OCI-LY7 (cell line): ENCODE data around the gene AFG1L. TPM values are rescaled to one million over a fixed set of nuclear protein-coding genes. Genes with fewer than 3 reads are reported as not detected.
"Not testable (repeated sequence)": the region's sequence is repeated elsewhere in the genome, so short reads cannot be mapped to it uniquely, and the experiment has no call there.

ENCODE experiments used
- BruUV-seq: library from RNA; stranded (reverse); fragments of 400-500 nt; replicated peaks from 2 replicates; lab custom pipeline; 2021; lab: Mats Ljungman, UMichigan
- CTCF ChIA-PET: fragments of 300-600 bp; sonication (Branson Sonifier 250); formaldehyde crosslinking; loops from one replicate; lab custom pipeline; 2022; ENCODE audit warnings: antibody characterized with exemption; ENCODE audit not compliant: unreplicated experiment; lab: Charles Lee
- POLR2A ChIA-PET: fragments of 300-600 bp; sonication (Branson Sonifier 250); formaldehyde crosslinking; loops from one replicate; lab custom pipeline; 2022; ENCODE audit warnings: antibody characterized with exemption; lab: Charles Lee
- DNase-seq: peaks from one replicate; pipeline ENCODE4 v3.0.0-alpha.2; 2015; ENCODE audit warnings: low spot score
- H2AFZ ChIP-seq: fragments of 200-600 bp; sonication (generic), shearing (Covaris generic); 2 replicates; pipeline ENCODE4 v1.6.1; 2014; ENCODE audit warnings: mild to moderate bottlenecking, antibody characterized with exemption, low read length, moderate library complexity
- H3K27ac ChIP-seq: fragments of 200-600 bp; sonication (generic); 2 replicates; pipeline ENCODE4 v1.5.1; 2014; ENCODE audit warnings: mixed run types, low read depth, mild to moderate bottlenecking, moderate library complexity, low read length, inconsistent platforms; ENCODE audit not compliant: poor library complexity, severe bottlenecking
- H3K36me3 ChIP-seq: fragments of 200-600 bp; sonication (generic); 2 replicates; pipeline ENCODE4 v1.6.1; 2014; ENCODE audit warnings: mild to moderate bottlenecking, antibody characterized with exemption, low read length, moderate library complexity, mixed read lengths; ENCODE audit not compliant: insufficient read depth
- H3K4me1 ChIP-seq: fragments of 200-600 bp; sonication (generic); 2 replicates; pipeline ENCODE4 v1.5.1; 2014; ENCODE audit warnings: mild to moderate bottlenecking, low read length; ENCODE audit not compliant: insufficient read depth, poor library complexity, severe bottlenecking
- H3K4me2 ChIP-seq: fragments of 200-600 bp; sonication (generic); 2 replicates; pipeline ENCODE4 v1.6.1; 2014; ENCODE audit warnings: mild to moderate bottlenecking, low read length
- H3K4me3 ChIP-seq: fragments of 200-600 bp; sonication (generic); 2 replicates; pipeline ENCODE4 v1.5.1; 2014; ENCODE audit warnings: mild to moderate bottlenecking, low read depth, low read length; ENCODE audit not compliant: poor library complexity, severe bottlenecking
- H3K79me2 ChIP-seq: fragments of 200-600 bp; sonication (generic); 2 replicates; pipeline ENCODE4 v1.6.1; 2016; ENCODE audit warnings: low read depth, mild to moderate bottlenecking, low read length, moderate library complexity, mixed read lengths; ENCODE audit not compliant: insufficient read depth
- H3K9me2 ChIP-seq: fragments of 200-600 bp; sonication (generic); 2 replicates; pipeline ENCODE4 v1.6.1; 2016; ENCODE audit warnings: mild to moderate bottlenecking, low read length, mixed read lengths; ENCODE audit not compliant: insufficient read depth
- H3K9me3 ChIP-seq: fragments of 200-600 bp; sonication (generic); 2 replicates; pipeline ENCODE4 v1.6.1; 2014; ENCODE audit warnings: mild to moderate bottlenecking, mixed run types, low read length, mixed read lengths
- H4K20me1 ChIP-seq: fragments of 200-600 bp; sonication (generic); 2 replicates; pipeline ENCODE4 v1.6.1; 2014; ENCODE audit warnings: mild to moderate bottlenecking, antibody characterized with exemption, low read length, moderate library complexity, mixed read lengths; ENCODE audit not compliant: insufficient read depth
- EZH2phosphoT487 ChIP-seq: fragments of 200-600 bp; sonication (generic); IDR thresholded peaks from 2 replicates; pipeline ENCODE4 v1.6.1; 2018; ENCODE audit warnings: low read depth, borderline replicate concordance, mild to moderate bottlenecking, mixed run types, antibody characterized with exemption, low read length, moderate library complexity, mixed read lengths
- intact Hi-C: fragments of 100-400 bp; cut with micrococcal nuclease; formaldehyde crosslinking; loops from one replicate; pipeline ENCODE4 v1.10.0; 2022; ENCODE audit not compliant: unreplicated experiment
- total RNA-seq, 2 experiments: library from RNA; depleted of rRNA in 1 of 2; stranded (reverse); fragments of >200 nt in 1 of 2; shearing (Covaris generic) in 1 of 2; gene quantifications; 2 replicates each; pipeline ENCODE4 v1.2.3, GENCODE V29; 2014 to 2022
- TF ChIP-seq, protein P1 (sequence below): fragments of 200-600 bp; sonication (generic); conservative IDR thresholded peaks from 2 replicates; pipeline ENCODE4 v1.5.1; 2014; ENCODE audit warnings: mild to moderate bottlenecking, antibody characterized with exemption, low read length, moderate library complexity, mixed read lengths

AFG1L gene
- total RNA-seq, 2 experiments from 2014 or later = 8.9 to 9.0 TPM

DNA sequence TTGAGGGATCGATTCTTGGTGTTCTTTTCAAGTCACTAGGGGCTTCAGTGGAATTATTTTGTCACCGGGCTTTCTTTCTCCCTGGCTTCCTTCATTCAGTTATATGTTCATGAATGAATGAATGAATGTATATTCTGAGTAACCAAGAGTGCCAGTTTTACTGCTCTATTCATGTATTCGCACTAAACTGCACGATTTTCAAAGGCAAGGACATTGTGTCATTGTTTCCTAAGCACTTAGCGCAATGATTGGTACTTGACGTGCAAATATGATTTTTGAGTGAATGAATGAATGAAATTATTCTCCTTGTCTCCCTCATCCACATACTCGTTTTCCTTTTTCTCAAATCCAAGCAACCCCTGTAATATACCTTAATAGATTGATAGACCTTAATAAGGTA lies 822 bp downstream of the AFG1L start:
- TF ChIP-seq, protein P1, sequence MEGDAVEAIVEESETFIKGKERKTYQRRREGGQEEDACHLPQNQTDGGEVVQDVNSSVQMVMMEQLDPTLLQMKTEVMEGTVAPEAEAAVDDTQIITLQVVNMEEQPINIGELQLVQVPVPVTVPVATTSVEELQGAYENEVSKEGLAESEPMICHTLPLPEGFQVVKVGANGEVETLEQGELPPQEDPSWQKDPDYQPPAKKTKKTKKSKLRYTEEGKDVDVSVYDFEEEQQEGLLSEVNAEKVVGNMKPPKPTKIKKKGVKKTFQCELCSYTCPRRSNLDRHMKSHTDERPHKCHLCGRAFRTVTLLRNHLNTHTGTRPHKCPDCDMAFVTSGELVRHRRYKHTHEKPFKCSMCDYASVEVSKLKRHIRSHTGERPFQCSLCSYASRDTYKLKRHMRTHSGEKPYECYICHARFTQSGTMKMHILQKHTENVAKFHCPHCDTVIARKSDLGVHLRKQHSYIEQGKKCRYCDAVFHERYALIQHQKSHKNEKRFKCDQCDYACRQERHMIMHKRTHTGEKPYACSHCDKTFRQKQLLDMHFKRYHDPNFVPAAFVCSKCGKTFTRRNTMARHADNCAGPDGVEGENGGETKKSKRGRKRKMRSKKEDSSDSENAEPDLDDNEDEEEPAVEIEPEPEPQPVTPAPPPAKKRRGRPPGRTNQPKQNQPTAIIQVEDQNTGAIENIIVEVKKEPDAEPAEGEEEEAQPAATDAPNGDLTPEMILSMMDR = no peak
- TF ChIP-seq EZH2phosphoT487 = no peak
- BruUV-seq = no TSS peak
- POLR2A ChIA-PET = interaction anchor here (0.5 to 3.0 kb wide), 14 partner anchors 11 to 1000 kb away, joined by 3 to 30 read pairs (median 4); no protein-coding TSS in a partner anchor
- CTCF ChIA-PET = no interaction called here
- H3K4me3 ChIP-seq = peak overlapping the region; percentile 76
- DNase-seq = no peak
- H2AFZ ChIP-seq = peak overlapping the region; percentile 86
- no peaks in the 10 kb centered on the region for H4K20me1 ChIP-seq
- H3K9me2 ChIP-seq = no peaks in the 10 kb centered on the region
- intact Hi-C loops = loop anchor here (1.0 kb wide), 1 partner anchor 34 kb away; the partner anchor contains the start of gene SNX3
- H3K9me3 ChIP-seq = no peaks in the 10 kb centered on the region
- H3K27ac ChIP-seq = peak overlapping the region; percentile 73
- peaks cover 19% of the 10 kb centered on the region; the same call in 1 of the 2 replicates for H3K79me2 ChIP-seq
- no peaks in the 10 kb centered on the region for H3K36me3 ChIP-seq
- H3K4me1 ChIP-seq = peaks cover 11% of the 10 kb centered on the region
- H3K4me2 ChIP-seq = peak overlapping the region; percentile 92

DNA sequence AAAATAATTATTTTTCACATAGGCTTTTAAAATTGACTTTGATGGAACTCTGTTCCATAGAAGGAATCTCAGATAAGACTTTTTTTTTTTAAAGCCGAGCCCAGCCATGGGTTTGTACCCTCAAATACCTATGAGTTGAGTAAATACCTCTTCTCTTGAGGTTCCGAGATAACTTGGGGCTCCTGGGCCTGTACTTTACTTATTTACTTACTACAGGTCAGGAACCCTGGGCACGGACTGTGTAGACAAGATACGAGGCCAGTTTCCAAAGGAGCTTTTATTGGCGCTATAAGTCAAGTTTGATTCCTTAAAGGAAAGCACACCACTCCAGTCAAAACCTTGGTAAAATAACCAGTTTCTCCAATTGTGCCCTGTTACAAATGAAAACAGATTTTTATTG lies 7.5 kb downstream of the AFG1L start:
- Histone ChIP-seq H3K4me3 (no peak overlapping the region), H3K4me1 (peaks cover 4% of the 10 kb centered on the region), H3K79me2 (no peaks in the 10 kb centered on the region), H3K4me2 (no peak overlapping the region), H2AFZ (no peak overlapping the region), H4K20me1 (no peaks in the 10 kb centered on the region), H3K27ac (no peak overlapping the region), H3K36me3 (no peaks in the 10 kb centered on the region), H3K9me3 (no peaks in the 10 kb centered on the region), H3K9me2 (no peaks in the 10 kb centered on the region)
- DNase-seq = no peak
- intact Hi-C loops = no loop called here
- TF ChIP-seq, protein P1 = no peak
- no peak for TF ChIP-seq EZH2phosphoT487
- POLR2A ChIA-PET = interaction anchor here (0.7 kb wide), 3 partner anchors 15 to 1284 kb away, joined by 3 to 7 read pairs (median 4); no protein-coding TSS in a partner anchor
- no TSS peak for BruUV-seq
- CTCF ChIA-PET = no interaction called here

DNA sequence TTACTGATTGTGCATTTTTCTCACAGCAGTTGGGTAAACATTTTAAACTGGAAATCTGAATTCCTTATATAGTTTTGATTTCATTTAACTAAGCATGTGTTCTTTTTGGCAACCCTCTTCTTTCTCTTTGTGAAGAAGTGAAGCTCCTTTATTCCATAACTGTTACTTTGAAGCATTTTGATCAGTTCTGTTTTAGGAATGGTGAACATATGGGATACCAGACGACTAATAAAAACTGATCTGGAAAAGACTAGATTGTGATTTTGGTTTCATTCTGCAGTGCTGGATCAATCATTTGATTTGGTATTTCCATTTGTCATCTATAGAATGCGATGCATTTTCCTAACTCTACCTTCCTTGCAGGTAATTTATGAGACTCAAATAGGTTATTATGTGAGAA lies 9.8 kb downstream of the AFG1L start:
- DNase-seq = no peak
- BruUV-seq = no TSS peak
- no peak for TF ChIP-seq EZH2phosphoT487
- TF ChIP-seq, protein P1 = no peak
- Histone ChIP-seq H3K4me1 (peaks cover 21% of the 10 kb centered on the region), H2AFZ (no peak overlapping the region), H3K9me2 (no peaks in the 10 kb centered on the region), H3K9me3 (no peaks in the 10 kb centered on the region), H3K4me2 (no peak overlapping the region), H3K27ac (no peak overlapping the region), H4K20me1 (no peaks in the 10 kb centered on the region), H3K36me3 (no peaks in the 10 kb centered on the region), H3K79me2 (no peaks in the 10 kb centered on the region), H3K4me3 (no peak overlapping the region)
- POLR2A ChIA-PET = interaction anchor here (1.3 kb wide), 1 partner anchor 24 kb away, joined by 3 read pairs; no protein-coding TSS in a partner anchor
- CTCF ChIA-PET = no interaction called here
- intact Hi-C loops = no loop called here

DNA sequence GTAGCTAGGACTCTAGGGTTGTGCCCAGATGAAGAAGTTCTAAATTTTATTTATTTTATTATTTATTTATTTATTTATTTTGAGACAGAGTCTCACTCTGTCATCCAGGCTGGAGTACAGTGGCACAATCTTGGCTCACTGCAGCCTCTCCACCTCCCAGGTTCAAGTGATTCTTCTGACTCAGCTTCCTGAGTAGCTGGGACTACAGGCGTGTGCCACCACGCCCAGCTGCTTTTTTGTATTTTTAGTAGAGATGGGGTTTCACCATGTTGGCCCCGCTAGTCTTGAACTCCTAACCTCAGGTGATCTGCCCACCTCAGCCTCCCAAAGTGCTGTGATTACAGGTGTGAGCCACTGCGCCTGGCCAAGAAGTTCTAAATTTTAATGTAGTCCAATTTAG lies 13.8 kb downstream of the AFG1L start:
- H4K20me1 ChIP-seq, H3K9me2 ChIP-seq, H2AFZ ChIP-seq, H3K79me2 ChIP-seq, intact Hi-C loops, BruUV-seq, H3K9me3 ChIP-seq, H3K27ac ChIP-seq, CTCF ChIA-PET, DNase-seq, H3K4me3 ChIP-seq, H3K36me3 ChIP-seq: not testable (repeated sequence)
- peaks cover 36% of the 10 kb centered on the region for H3K4me1 ChIP-seq
- peak overlapping the region; percentile 39 for H3K4me2 ChIP-seq
- POLR2A ChIA-PET = interaction anchor here (1.1 to 4.0 kb wide), 6 partner anchors 10 to 60 kb away, joined by 3 to 30 read pairs (median 6); partner anchors contain the start of genes AFG1L and SNX3
